Stimulated activated CD8-positive, alpha-beta memory T cell treated with anti-CD3 and anti-CD28 coated beads, Interleukin-15, amount 100 ng/mL, for 4 hours (primary cell): ENCODE measurements around the gene ZNF302.

Source experiments
- DNase-seq, 2 donors: peaks; one replicate each; pipeline ENCODE4 v3.0.0-alpha.2; 2020; ENCODE audit warnings: low read depth in 2 of 2

ZNF302 gene

GRCh38 chr19:34731964-34732363 is 54.5 kb downstream of the ZNF302 start:
- no peak for DNase-seq

- no peak for DNase-seq
Observed at GRCh38 chr19:34732612-34733211, 55.2 kb downstream of the ZNF302 start.

- peak in 1 of 2 donors; percentile 20 for DNase-seq
Observed at GRCh38 chr19:34733266-34733745, 55.8 kb downstream of the ZNF302 start.

- DNase-seq: peak; percentile 62 to 73
Observed at GRCh38 chr19:34733746-34734536, 56.5 kb downstream of the ZNF302 start, which contains the start of gene ZNF181. ZNF181 (plus strand) TSS chr19:34734243; CDS start chr19:34735038, 795 bp downstream.

- DNase-seq: peak in 1 of 2 donors; percentile 30
Observed at GRCh38 chr19:34734537-34735103, 57.1 kb downstream of the ZNF302 start.
